DND-41 (cell line): ENCODE measurements around the gene TMEM9.

Experiments
- ATAC-seq: fragments of 200-7000 bp; cut with Tn5 transposase; 3 replicates; pipeline ENCODE4 v1.9.1; 2021; ENCODE audit warnings: low read depth; ENCODE audit not compliant: insufficient read depth
- DNase-seq: peaks from one replicate; pipeline ENCODE4 v3.0.0-alpha.2; 2020
- H2AFZ ChIP-seq: 2 replicates; pipeline ENCODE4 v1.6.0; 2012; ENCODE audit warnings: low read depth, low read length
- H3K27ac ChIP-seq: 2 replicates; pipeline ENCODE4 v1.5.1; 2012; ENCODE audit warnings: low read length, inconsistent platforms
- H3K27me3 ChIP-seq: fragments of 200-600 bp; sonication (generic); 2 replicates; pipeline ENCODE4 v1.6.0; 2012; ENCODE audit warnings: low read length, mild to moderate bottlenecking, inconsistent platforms; ENCODE audit not compliant: insufficient read depth, poor library complexity
- H3K36me3 ChIP-seq: 2 replicates; pipeline ENCODE4 v1.5.1; 2012; ENCODE audit warnings: low read length, inconsistent platforms; ENCODE audit not compliant: insufficient read depth
- H3K4me1 ChIP-seq: 2 replicates; pipeline ENCODE4 v1.5.1; 2012; ENCODE audit warnings: mild to moderate bottlenecking, low read length; ENCODE audit not compliant: insufficient read depth
- H3K4me2 ChIP-seq: 2 replicates; pipeline ENCODE4 v1.6.0; 2012; ENCODE audit warnings: mild to moderate bottlenecking, moderate library complexity, low read length, inconsistent platforms; ENCODE audit not compliant: insufficient read depth
- H3K4me3 ChIP-seq, 2 experiments: fragments of 200-600 bp in 1 of 2; shearing (Covaris generic) in 1 of 2; 2 replicates each; pipeline ENCODE4 v1.5.1; 2012 to 2016; ENCODE audit warnings: inconsistent platforms in 2 of 2, low read length in 2 of 2, mild to moderate bottlenecking in 2 of 2, low read depth in 1 of 2, moderate library complexity in 1 of 2
- H3K79me2 ChIP-seq: 2 replicates; pipeline ENCODE4 v1.6.0; 2012; ENCODE audit warnings: low read length, inconsistent platforms; ENCODE audit not compliant: insufficient read depth
- H3K9ac ChIP-seq: 2 replicates; pipeline ENCODE4 v1.6.0; 2012; ENCODE audit warnings: low read depth, mild to moderate bottlenecking, inconsistent platforms, low read length, moderate library complexity
- H3K9me3 ChIP-seq: 2 replicates; pipeline ENCODE4 v1.5.1; 2012; ENCODE audit warnings: low read length, moderate library complexity, mild to moderate bottlenecking, inconsistent platforms; ENCODE audit not compliant: insufficient read depth, severe bottlenecking
- H4K20me1 ChIP-seq: 2 replicates; pipeline ENCODE4 v1.6.0; 2012; ENCODE audit warnings: low read length; ENCODE audit not compliant: insufficient read depth
- CTCF ChIP-seq: IDR thresholded peaks from 2 replicates; pipeline ENCODE4 v1.5.1; 2012; ENCODE audit warnings: borderline replicate concordance, low read length, moderate library complexity, mild to moderate bottlenecking; ENCODE audit not compliant: poor library complexity, severe bottlenecking; ENCODE audit errors: extremely low read depth
- EZH2 ChIP-seq: IDR thresholded peaks from 3 replicates; pipeline ENCODE4 v1.6.1; 2012; ENCODE audit warnings: borderline replicate concordance, low read depth, mild to moderate bottlenecking, moderate library complexity, low read length, inconsistent platforms; ENCODE audit not compliant: severe bottlenecking

TMEM9 gene

GRCh38 chr1:201131398-201131797 is 22.9 kb downstream of the TMEM9 start:
- no peak for ATAC-seq
- no peak for TF ChIP-seq EZH2
- TF ChIP-seq CTCF, result no peak

GRCh38 chr1:201128962-201129361 is 25.3 kb downstream of the TMEM9 start:
- H3K27ac ChIP-seq, result no peak overlapping the region
- H3K9me3 ChIP-seq, result no peaks in the 10 kb centered on the region
- no peaks in the 10 kb centered on the region for H3K4me1 ChIP-seq
- peaks cover 9% of the 10 kb centered on the region for H3K27me3 ChIP-seq
- no peak overlapping the region for H3K4me3 ChIP-seq
- H3K36me3 ChIP-seq, result 0 out of 2 replicates have a peak, but pooled peaks cover under 1% of the 10 kb centered on the region
- no peak overlapping the region for H2AFZ ChIP-seq
- H3K9ac ChIP-seq, result no peak overlapping the region
- DNase-seq, result no peak
- H3K4me2 ChIP-seq, result no peak overlapping the region
- H3K79me2 ChIP-seq, result no peaks in the 10 kb centered on the region
- no peaks in the 10 kb centered on the region; the same call in 1 of the 2 replicates for H4K20me1 ChIP-seq
- ATAC-seq, result no peak
- TF ChIP-seq EZH2 (no peak), CTCF (no peak)

More at GRCh38 chr1:201131398-201131797, 22.9 kb downstream of the TMEM9 start:
- Histone ChIP-seq H3K9me3 (no peaks in the 10 kb centered on the region), H3K4me1 (no peaks in the 10 kb centered on the region), H3K9ac (no peak overlapping the region), H3K36me3 (peaks cover 23% of the 10 kb centered on the region), H3K27me3 (no peaks in the 10 kb centered on the region), H3K79me2 (no peaks in the 10 kb centered on the region), H3K4me2 (no peak overlapping the region), H4K20me1 (no peaks in the 10 kb centered on the region; the same call in 1 of the 2 replicates), H3K4me3 (no peak overlapping the region), H2AFZ (no peak overlapping the region), H3K27ac (no peak overlapping the region)
- no peak for DNase-seq

GRCh38 chr1:201128476-201128875 is 25.8 kb downstream of the TMEM9 start:
- Histone ChIP-seq H3K4me1 (no peaks in the 10 kb centered on the region), H3K4me2 (no peak overlapping the region), H3K36me3 (no peaks in the 10 kb centered on the region), H3K27me3 (peaks cover 14% of the 10 kb centered on the region), H3K9ac (no peak overlapping the region), H3K9me3 (no peaks in the 10 kb centered on the region), H3K79me2 (no peaks in the 10 kb centered on the region), H3K27ac (no peak overlapping the region), H3K4me3 (no peak overlapping the region), H4K20me1 (no peaks in the 10 kb centered on the region; the same call in 1 of the 2 replicates), H2AFZ (no peak overlapping the region)
- TF ChIP-seq EZH2 (no peak), CTCF (no peak)
- DNase-seq (no peak), ATAC-seq (no peak)
